IMR-90 (cell line): ENCODE measurements around the gene NDOR1. TPM values are rescaled to one million over a fixed set of nuclear protein-coding genes. Genes with fewer than 3 reads are reported as not detected.

ENCODE experiments used
- ATAC-seq: fragments of 200-7000 bp; cut with Tn5 transposase; 2 replicates; pipeline ENCODE4 v1.9.1; 2020; ENCODE audit warnings: low read depth, mild to moderate bottlenecking, moderate library complexity
- BruUV-seq: library from RNA; stranded (reverse); fragments of 400-500 nt; replicated peaks from 2 replicates; lab custom pipeline; 2021; lab: Mats Ljungman, UMichigan
- CTCF ChIA-PET: fragments of 300-600 bp; formaldehyde crosslinking; extraction: SDS; loops from one replicate; lab custom pipeline; 2021; ENCODE audit warnings: antibody characterized with exemption; lab: Yijun Ruan, JAX
- POLR2A ChIA-PET: fragments of 300-600 bp; sonication (Branson Sonifier 250); formaldehyde crosslinking; loops from one replicate; lab custom pipeline; 2022; ENCODE audit warnings: antibody characterized with exemption; ENCODE audit not compliant: unreplicated experiment; lab: Charles Lee
- DNase-seq: peaks from one replicate; pipeline ENCODE4 v3.0.0; 2013
- H2AFZ ChIP-seq: replicated peaks from 2 replicates; pipeline ENCODE3; 2013; ENCODE audit warnings: low read length, mild to moderate bottlenecking; ENCODE audit not compliant: poor library complexity
- H2AK5ac ChIP-seq: 2 replicates; pipeline ENCODE4 v1.6.1; 2013; ENCODE audit warnings: low read depth, low read length, inconsistent platforms
- H2AK9ac ChIP-seq: replicated peaks from 2 replicates; pipeline ENCODE3; 2013; ENCODE audit warnings: mild to moderate bottlenecking, low read depth, low read length, moderate library complexity; ENCODE audit not compliant: poor library complexity
- H2BK120ac ChIP-seq: 2 replicates; pipeline ENCODE4 v1.6.1; 2013; ENCODE audit warnings: low read depth, low read length, inconsistent platforms
- H2BK15ac ChIP-seq: 3 replicates; pipeline ENCODE4 v1.6.1; 2013; ENCODE audit warnings: low read depth, low read length, inconsistent platforms
- H2BK20ac ChIP-seq: 2 replicates; pipeline ENCODE4 v1.6.1; 2013; ENCODE audit warnings: low read depth, mild to moderate bottlenecking, inconsistent platforms, low read length, moderate library complexity
- H2BK5ac ChIP-seq: 2 replicates; pipeline ENCODE4 v1.6.1; 2013; ENCODE audit warnings: mild to moderate bottlenecking, low read depth, low read length, inconsistent platforms; ENCODE audit not compliant: poor library complexity, severe bottlenecking
- H3K14ac ChIP-seq: replicated peaks from 2 replicates; pipeline ENCODE4 v1.6.1; 2013; ENCODE audit warnings: low read depth, low read length, inconsistent platforms
- H3K18ac ChIP-seq: 2 replicates; pipeline ENCODE4 v1.6.1; 2013; ENCODE audit warnings: low read depth, low read length, control low read depth
- H3K23ac ChIP-seq: 2 replicates; pipeline ENCODE4 v1.6.1; 2013; ENCODE audit warnings: low read depth, low read length, inconsistent platforms
- H3K27ac ChIP-seq: 2 replicates; pipeline ENCODE4 v1.5.1; 2013; ENCODE audit warnings: mild to moderate bottlenecking, control low read depth, low read length; ENCODE audit not compliant: insufficient read depth
- H3K27me3 ChIP-seq: 2 replicates; pipeline ENCODE4 v1.6.1; 2013; ENCODE audit warnings: low read length; ENCODE audit not compliant: control insufficient read depth, insufficient read depth
- H3K36me3 ChIP-seq: 2 replicates; pipeline ENCODE4 v1.6.1; 2013; ENCODE audit warnings: low read length, mixed read lengths; ENCODE audit not compliant: control insufficient read depth, insufficient read depth
- H3K4ac ChIP-seq: 2 replicates; pipeline ENCODE4 v1.6.1; 2013; ENCODE audit warnings: low read depth, low read length, inconsistent platforms
- H3K4me1 ChIP-seq: 2 replicates; pipeline ENCODE4 v1.6.1; 2013; ENCODE audit warnings: low read length, mixed read lengths; ENCODE audit not compliant: control insufficient read depth, insufficient read depth
- H3K4me2 ChIP-seq: 2 replicates; pipeline ENCODE4 v1.6.1; 2013; ENCODE audit warnings: low read depth, mild to moderate bottlenecking, control low read depth, low read length, moderate library complexity
- H3K4me3 ChIP-seq: 2 replicates; pipeline ENCODE4 v1.5.1; 2013; ENCODE audit warnings: low read depth, mild to moderate bottlenecking, control low read depth, low read length, moderate library complexity; ENCODE audit not compliant: insufficient read depth
- H3K56ac ChIP-seq: 2 replicates; pipeline ENCODE4 v1.6.1; 2013; ENCODE audit warnings: low read length, inconsistent platforms; ENCODE audit not compliant: insufficient read depth; ENCODE audit errors: extremely low read depth
- H3K79me1 ChIP-seq, 2 experiments: 2 replicates each; pipeline ENCODE4 v1.6.1; 2013; ENCODE audit warnings: low read length in 2 of 2, inconsistent platforms in 1 of 2, low read depth in 1 of 2
- H3K9ac ChIP-seq: 2 replicates; pipeline ENCODE4 v1.6.1; 2013; ENCODE audit warnings: low read depth, low read length, control low read depth
- H3K9me1 ChIP-seq: 2 replicates; pipeline ENCODE4 v1.6.1; 2013; ENCODE audit warnings: low read length, inconsistent platforms; ENCODE audit not compliant: insufficient read depth
- H3K9me3 ChIP-seq: 2 replicates; pipeline ENCODE4 v1.6.1; 2013; ENCODE audit warnings: low read length; ENCODE audit not compliant: control insufficient read depth, insufficient read depth
- H4K20me1 ChIP-seq: 2 replicates; pipeline ENCODE4 v1.6.1; 2013; ENCODE audit warnings: low read length, inconsistent platforms; ENCODE audit not compliant: insufficient read depth
- H4K5ac ChIP-seq: 2 replicates; pipeline ENCODE4 v1.6.1; 2013; ENCODE audit warnings: mild to moderate bottlenecking, low read depth, low read length, control low read depth
- H4K8ac ChIP-seq, 2 experiments: 2 replicates each; pipeline ENCODE4 v1.6.1; 2013; ENCODE audit warnings: low read depth in 2 of 2, low read length in 2 of 2, control low read depth in 1 of 2, inconsistent platforms in 1 of 2
- H4K91ac ChIP-seq: 2 replicates; pipeline ENCODE4 v1.6.1; 2013; ENCODE audit warnings: low read depth, low read length, inconsistent platforms; ENCODE audit not compliant: insufficient read depth
- BHLHE40 ChIP-seq: fragments of 150-350 bp; IDR thresholded peaks from 2 replicates; pipeline ENCODE4 v1.6.1; 2016; ENCODE audit warnings: mild to moderate bottlenecking, low read depth, low read length
- CHD1 ChIP-seq: IDR thresholded peaks from 2 replicates; pipeline ENCODE4 v1.6.1; 2012; ENCODE audit warnings: low read depth, low read length, improper control_type of control experiment
- FOS ChIP-seq: fragments of 150-350 bp; IDR thresholded peaks from 2 replicates; pipeline ENCODE4 v1.6.1; 2016; ENCODE audit warnings: low read depth, low read length
- MAZ ChIP-seq: IDR thresholded peaks from 2 replicates; pipeline ENCODE4 v1.6.1; 2012; ENCODE audit warnings: low read depth, mild to moderate bottlenecking, low read length, improper control_type of control experiment, moderate library complexity, borderline replicate concordance
- POLR2A ChIP-seq: IDR thresholded peaks from 2 replicates; pipeline ENCODE4 v1.6.1; 2012; ENCODE audit warnings: mild to moderate bottlenecking, low read depth, low read length
- WGBS, 2 experiments: methylation state at CpG; one replicate each; pipeline versions ENCODE4 v1.1.5 to v1.1.7; 2013; ENCODE audit warnings: missing lambda C conversion rate in 2 of 2; ENCODE audit not compliant: insufficient read length in 1 of 2; ENCODE audit errors: extremely low coverage in 2 of 2; 5-methylcytosine and 5-hydroxymethylcytosine counted together
- dilution Hi-C: fragments of 300-500 bp; cut with HindIII; formaldehyde crosslinking; loops from one replicate; pipeline ENCODE4 v1.14.3; 2018; ENCODE audit warnings: low sequenced_read_pairs; ENCODE audit not compliant: unreplicated experiment
- in situ Hi-C: fragments of 300-500 bp; cut with MboI; formaldehyde crosslinking; loops from 3 replicates; pipeline ENCODE4 v1.14.3; 2019; ENCODE audit warnings: low sequenced_read_pairs, inconsistent platforms, mixed read lengths
- intact Hi-C: fragments of 100-400 bp; cut with micrococcal nuclease; formaldehyde crosslinking; loops from 2 replicates; pipeline ENCODE4 v1.10.0; 2022
- polyA plus RNA-seq, 3 experiments: library from polyadenylated mRNA; depleted of rRNA; stranded (reverse); fragments of >200 nt; gene quantifications; 2 replicates each; pipeline ENCODE4 v1.2.3, GENCODE V29; 2012; ENCODE audit warnings: low replicate concordance in 1 of 3
- total RNA-seq: library from RNA; depleted of rRNA; stranded (reverse); fragments of >200 nt; gene quantifications from 2 replicates; pipeline ENCODE4 v1.2.3, GENCODE V29; 2012
- TF ChIP-seq, protein P1 (sequence below): fragments of 150-350 bp; IDR thresholded peaks from 2 replicates; pipeline ENCODE4 v1.6.1; 2017; ENCODE audit warnings: mild to moderate bottlenecking, antibody characterized with exemption, low read length, low read depth

The NDOR1 gene
- total and polyA plus RNA-seq, 2 of the 4 experiments (the other 2 are of a cell fraction) = 0.90 to 10.6 TPM

DNA sequence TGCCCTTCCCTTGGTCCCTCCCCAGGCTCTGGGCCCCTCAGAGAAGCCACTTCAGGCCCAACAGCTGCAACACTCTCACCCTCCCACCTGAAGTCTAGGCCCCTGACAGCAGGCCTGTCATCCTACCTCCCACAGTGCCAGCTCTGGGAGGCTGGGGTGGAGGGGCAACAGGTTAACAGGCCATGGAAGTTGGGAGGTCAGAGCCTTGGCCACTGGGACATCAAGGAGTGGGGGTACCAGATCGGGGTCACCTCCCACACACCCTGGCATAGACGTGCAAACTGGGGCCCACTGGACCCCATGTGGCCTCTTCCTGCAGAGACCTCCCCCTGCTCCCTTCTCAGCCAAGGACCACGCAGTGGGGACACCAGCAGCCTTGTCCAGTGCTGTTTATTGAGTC, 14.3 kb upstream of the NDOR1 start:
- ChIA-PET POLR2A (no interaction called here), CTCF (no interaction called here)
- in situ Hi-C loops = no loop called here

More for the DNA sequence above, 14.3 kb upstream of the NDOR1 start:
- H3K4me3 ChIP-seq = no peak overlapping the region
- no peak overlapping the region for H2BK15ac ChIP-seq
- DNase-seq (no peak), ATAC-seq (no peak)
- H3K23ac ChIP-seq = no peak overlapping the region
- H3K9ac ChIP-seq = no peak overlapping the region
- no TSS peak for BruUV-seq
- no peak overlapping the region for H2AK5ac ChIP-seq
- no peak overlapping the region for H3K27ac ChIP-seq
- H3K79me1 ChIP-seq = peaks cover 5 to 74% of the 10 kb centered on the region in 2 experiments
- intact Hi-C loops (no loop called here), dilution Hi-C loops (no loop called here)
- H3K18ac ChIP-seq = no peak overlapping the region
- no peak overlapping the region for H2AFZ ChIP-seq
- whole genome bisulfite sequencing, 2 experiments = 100% methylated on average over 1 of the region's 3 CpGs; no CpG with 5 or more reads in 1 of the 2 experiments
- H2AK9ac ChIP-seq = no peak overlapping the region
- H3K36me3 ChIP-seq = peaks cover 31% of the 10 kb centered on the region
- H3K9me1 ChIP-seq = no peaks in the 10 kb centered on the region
- H3K27me3 ChIP-seq = no peaks in the 10 kb centered on the region
- no peak overlapping the region for H4K91ac ChIP-seq
- H2BK20ac ChIP-seq = no peak overlapping the region
- H3K4ac ChIP-seq = no peak overlapping the region
- TF ChIP-seq FOS = no peak
- no peak for TF ChIP-seq CHD1
- TF ChIP-seq BHLHE40 = no peak
- TF ChIP-seq, protein P1, sequence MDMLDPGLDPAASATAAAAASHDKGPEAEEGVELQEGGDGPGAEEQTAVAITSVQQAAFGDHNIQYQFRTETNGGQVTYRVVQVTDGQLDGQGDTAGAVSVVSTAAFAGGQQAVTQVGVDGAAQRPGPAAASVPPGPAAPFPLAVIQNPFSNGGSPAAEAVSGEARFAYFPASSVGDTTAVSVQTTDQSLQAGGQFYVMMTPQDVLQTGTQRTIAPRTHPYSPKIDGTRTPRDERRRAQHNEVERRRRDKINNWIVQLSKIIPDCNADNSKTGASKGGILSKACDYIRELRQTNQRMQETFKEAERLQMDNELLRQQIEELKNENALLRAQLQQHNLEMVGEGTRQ = no peak
- no peak for TF ChIP-seq POLR2A
- no peak for TF ChIP-seq MAZ
- H4K5ac ChIP-seq = no peak overlapping the region
- peaks cover 34% of the 10 kb centered on the region for H4K20me1 ChIP-seq
- H3K4me1 ChIP-seq = peaks cover 16% of the 10 kb centered on the region
- no peak overlapping the region for H2BK5ac ChIP-seq
- H3K9me3 ChIP-seq = no peaks in the 10 kb centered on the region
- no peak overlapping the region for H3K4me2 ChIP-seq
- no peak overlapping the region for H2BK120ac ChIP-seq
- H3K56ac ChIP-seq = no peak overlapping the region
- no peak overlapping the region for H3K14ac ChIP-seq
- no peak overlapping the region for H4K8ac ChIP-seq
